IMR-90 (cell line): ENCODE measurements around the gene B3GAT2. TPM values are rescaled to one million over a fixed set of nuclear protein-coding genes. Genes with fewer than 3 reads are reported as not detected.

Experiments used
- ATAC-seq: fragments of 200-7000 bp; cut with Tn5 transposase; 2 replicates; pipeline ENCODE4 v1.9.1; 2020; ENCODE audit warnings: low read depth, mild to moderate bottlenecking, moderate library complexity
- BruUV-seq: library from RNA; stranded (reverse); fragments of 400-500 nt; replicated peaks from 2 replicates; lab custom pipeline; 2021; lab: Mats Ljungman, UMichigan
- CTCF ChIA-PET: fragments of 300-600 bp; formaldehyde crosslinking; extraction: SDS; loops from one replicate; lab custom pipeline; 2021; ENCODE audit warnings: antibody characterized with exemption; lab: Yijun Ruan, JAX
- POLR2A ChIA-PET: fragments of 300-600 bp; sonication (Branson Sonifier 250); formaldehyde crosslinking; loops from one replicate; lab custom pipeline; 2022; ENCODE audit warnings: antibody characterized with exemption; ENCODE audit not compliant: unreplicated experiment; lab: Charles Lee
- DNase-seq: peaks from one replicate; pipeline ENCODE4 v3.0.0; 2013
- H2AFZ ChIP-seq: replicated peaks from 2 replicates; pipeline ENCODE3; 2013; ENCODE audit warnings: low read length, mild to moderate bottlenecking; ENCODE audit not compliant: poor library complexity
- H2AK5ac ChIP-seq: 2 replicates; pipeline ENCODE4 v1.6.1; 2013; ENCODE audit warnings: low read depth, low read length, inconsistent platforms
- H2AK9ac ChIP-seq: replicated peaks from 2 replicates; pipeline ENCODE3; 2013; ENCODE audit warnings: mild to moderate bottlenecking, low read depth, low read length, moderate library complexity; ENCODE audit not compliant: poor library complexity
- H2BK120ac ChIP-seq: 2 replicates; pipeline ENCODE4 v1.6.1; 2013; ENCODE audit warnings: low read depth, low read length, inconsistent platforms
- H2BK15ac ChIP-seq: 3 replicates; pipeline ENCODE4 v1.6.1; 2013; ENCODE audit warnings: low read depth, low read length, inconsistent platforms
- H2BK20ac ChIP-seq: 2 replicates; pipeline ENCODE4 v1.6.1; 2013; ENCODE audit warnings: low read depth, mild to moderate bottlenecking, inconsistent platforms, low read length, moderate library complexity
- H2BK5ac ChIP-seq: 2 replicates; pipeline ENCODE4 v1.6.1; 2013; ENCODE audit warnings: mild to moderate bottlenecking, low read depth, low read length, inconsistent platforms; ENCODE audit not compliant: poor library complexity, severe bottlenecking
- H3K14ac ChIP-seq: replicated peaks from 2 replicates; pipeline ENCODE4 v1.6.1; 2013; ENCODE audit warnings: low read depth, low read length, inconsistent platforms
- H3K18ac ChIP-seq: 2 replicates; pipeline ENCODE4 v1.6.1; 2013; ENCODE audit warnings: low read depth, low read length, control low read depth
- H3K23ac ChIP-seq: 2 replicates; pipeline ENCODE4 v1.6.1; 2013; ENCODE audit warnings: low read depth, low read length, inconsistent platforms
- H3K27ac ChIP-seq: 2 replicates; pipeline ENCODE4 v1.5.1; 2013; ENCODE audit warnings: mild to moderate bottlenecking, control low read depth, low read length; ENCODE audit not compliant: insufficient read depth
- H3K27me3 ChIP-seq: 2 replicates; pipeline ENCODE4 v1.6.1; 2013; ENCODE audit warnings: low read length; ENCODE audit not compliant: control insufficient read depth, insufficient read depth
- H3K36me3 ChIP-seq: 2 replicates; pipeline ENCODE4 v1.6.1; 2013; ENCODE audit warnings: low read length, mixed read lengths; ENCODE audit not compliant: control insufficient read depth, insufficient read depth
- H3K4ac ChIP-seq: 2 replicates; pipeline ENCODE4 v1.6.1; 2013; ENCODE audit warnings: low read depth, low read length, inconsistent platforms
- H3K4me1 ChIP-seq: 2 replicates; pipeline ENCODE4 v1.6.1; 2013; ENCODE audit warnings: low read length, mixed read lengths; ENCODE audit not compliant: control insufficient read depth, insufficient read depth
- H3K4me2 ChIP-seq: 2 replicates; pipeline ENCODE4 v1.6.1; 2013; ENCODE audit warnings: low read depth, mild to moderate bottlenecking, control low read depth, low read length, moderate library complexity
- H3K4me3 ChIP-seq: 2 replicates; pipeline ENCODE4 v1.5.1; 2013; ENCODE audit warnings: low read depth, mild to moderate bottlenecking, control low read depth, low read length, moderate library complexity; ENCODE audit not compliant: insufficient read depth
- H3K56ac ChIP-seq: 2 replicates; pipeline ENCODE4 v1.6.1; 2013; ENCODE audit warnings: low read length, inconsistent platforms; ENCODE audit not compliant: insufficient read depth; ENCODE audit errors: extremely low read depth
- H3K79me1 ChIP-seq, 2 experiments: 2 replicates each; pipeline ENCODE4 v1.6.1; 2013; ENCODE audit warnings: low read length in 2 of 2, inconsistent platforms in 1 of 2, low read depth in 1 of 2
- H3K9ac ChIP-seq: 2 replicates; pipeline ENCODE4 v1.6.1; 2013; ENCODE audit warnings: low read depth, low read length, control low read depth
- H3K9me1 ChIP-seq: 2 replicates; pipeline ENCODE4 v1.6.1; 2013; ENCODE audit warnings: low read length, inconsistent platforms; ENCODE audit not compliant: insufficient read depth
- H3K9me3 ChIP-seq: 2 replicates; pipeline ENCODE4 v1.6.1; 2013; ENCODE audit warnings: low read length; ENCODE audit not compliant: control insufficient read depth, insufficient read depth
- H4K20me1 ChIP-seq: 2 replicates; pipeline ENCODE4 v1.6.1; 2013; ENCODE audit warnings: low read length, inconsistent platforms; ENCODE audit not compliant: insufficient read depth
- H4K5ac ChIP-seq: 2 replicates; pipeline ENCODE4 v1.6.1; 2013; ENCODE audit warnings: mild to moderate bottlenecking, low read depth, low read length, control low read depth
- H4K8ac ChIP-seq, 2 experiments: 2 replicates each; pipeline ENCODE4 v1.6.1; 2013; ENCODE audit warnings: low read depth in 2 of 2, low read length in 2 of 2, control low read depth in 1 of 2, inconsistent platforms in 1 of 2
- H4K91ac ChIP-seq: 2 replicates; pipeline ENCODE4 v1.6.1; 2013; ENCODE audit warnings: low read depth, low read length, inconsistent platforms; ENCODE audit not compliant: insufficient read depth
- ELK1 ChIP-seq: fragments of 150-350 bp; IDR thresholded peaks from 2 replicates; pipeline ENCODE4 v1.6.1; 2016; ENCODE audit warnings: low read depth, mild to moderate bottlenecking, low read length, moderate library complexity, borderline replicate concordance
- MAFK ChIP-seq: IDR thresholded peaks from 2 replicates; pipeline ENCODE4 v1.6.1; 2012; ENCODE audit warnings: low read depth, low read length, improper control_type of control experiment
- MAZ ChIP-seq: IDR thresholded peaks from 2 replicates; pipeline ENCODE4 v1.6.1; 2012; ENCODE audit warnings: low read depth, mild to moderate bottlenecking, low read length, improper control_type of control experiment, moderate library complexity, borderline replicate concordance
- POLR2A ChIP-seq: IDR thresholded peaks from 2 replicates; pipeline ENCODE4 v1.6.1; 2012; ENCODE audit warnings: mild to moderate bottlenecking, low read depth, low read length
- RCOR1 ChIP-seq: IDR thresholded peaks from 2 replicates; pipeline ENCODE4 v1.6.1; 2012; ENCODE audit warnings: mild to moderate bottlenecking, low read length, improper control_type of control experiment; ENCODE audit not compliant: insufficient replicate concordance
- WGBS, 2 experiments: methylation state at CpG; one replicate each; pipeline versions ENCODE4 v1.1.5 to v1.1.7; 2013; ENCODE audit warnings: missing lambda C conversion rate in 2 of 2; ENCODE audit not compliant: insufficient read length in 1 of 2; ENCODE audit errors: extremely low coverage in 2 of 2; 5-methylcytosine and 5-hydroxymethylcytosine counted together
- dilution Hi-C: fragments of 300-500 bp; cut with HindIII; formaldehyde crosslinking; loops from one replicate; pipeline ENCODE4 v1.14.3; 2018; ENCODE audit warnings: low sequenced_read_pairs; ENCODE audit not compliant: unreplicated experiment
- in situ Hi-C: fragments of 300-500 bp; cut with MboI; formaldehyde crosslinking; loops from 3 replicates; pipeline ENCODE4 v1.14.3; 2019; ENCODE audit warnings: low sequenced_read_pairs, inconsistent platforms, mixed read lengths
- intact Hi-C: fragments of 100-400 bp; cut with micrococcal nuclease; formaldehyde crosslinking; loops from 2 replicates; pipeline ENCODE4 v1.10.0; 2022
- polyA plus RNA-seq, 3 experiments: library from polyadenylated mRNA; depleted of rRNA; stranded (reverse); fragments of >200 nt; gene quantifications; 2 replicates each; pipeline ENCODE4 v1.2.3, GENCODE V29; 2012; ENCODE audit warnings: low replicate concordance in 1 of 3
- total RNA-seq: library from RNA; depleted of rRNA; stranded (reverse); fragments of >200 nt; gene quantifications from 2 replicates; pipeline ENCODE4 v1.2.3, GENCODE V29; 2012

The B3GAT2 gene
- total and polyA plus RNA-seq, 2 of the 4 experiments (the other 2 are of a cell fraction) = 0.02 TPM; not detected in 1

- Histone ChIP-seq H3K4me1 (no peaks in the 10 kb centered on the region), H3K4me3 (no peak overlapping the region)
- intact Hi-C loops = no loop called here
Observed at GRCh38 chr6:70823651-70824050, 133.2 kb downstream of the B3GAT2 start.

More at GRCh38 chr6:70823651-70824050, 133.2 kb downstream of the B3GAT2 start:
- Histone ChIP-seq H3K27ac (no peak overlapping the region), H3K9ac (no peak overlapping the region), H4K8ac (no peak overlapping the region), H2BK5ac (no peak overlapping the region), H3K79me1 (no peaks in the 10 kb centered on the region), H3K14ac (no peak overlapping the region), H2BK15ac (no peak overlapping the region), H3K36me3 (no peaks in the 10 kb centered on the region), H3K4ac (no peak overlapping the region), H2BK120ac (no peak overlapping the region), H4K91ac (no peak overlapping the region), H3K4me2 (no peak overlapping the region), H3K23ac (no peak overlapping the region), H3K27me3 (no peaks in the 10 kb centered on the region), H3K56ac (no peak overlapping the region), H3K9me3 (no peaks in the 10 kb centered on the region), H3K18ac (no peak overlapping the region), H2AK5ac (no peak overlapping the region), H2BK20ac (no peak overlapping the region), H4K20me1 (no peaks in the 10 kb centered on the region), H2AFZ (no peak overlapping the region), H2AK9ac (no peak overlapping the region), H4K5ac (no peak overlapping the region), H3K9me1 (no peaks in the 10 kb centered on the region)
- ChIA-PET POLR2A (no interaction called here), CTCF (no interaction called here)
- TF ChIP-seq ELK1 (no peak), MAZ (no peak), RCOR1 (no peak), POLR2A (no peak), MAFK (no peak)
- in situ Hi-C loops = no loop called here
- no peak for ATAC-seq
- BruUV-seq = no TSS peak
- no CpG with 5 or more reads among the region's 1 CpG for WGBS, 2 experiments
- no peak for DNase-seq
- dilution Hi-C loops = no loop called here
